Measurements from ENCODE around the gene MAP2K5. TPM values are rescaled to one million over a fixed set of nuclear protein-coding genes. Genes with fewer than 3 reads are reported as not detected.

MAP2K5 gene
- total RNA-seq, 1 donor from 2014 or later = 29.8 TPM

- H3K27ac Mint-ChIP-seq = no peak overlapping the region
- H3K9me3 Mint-ChIP-seq = no peaks in the 10 kb centered on the region
- no peak overlapping the region for H3K4me3 Mint-ChIP-seq
- H3K36me3 Mint-ChIP-seq = no peaks in the 10 kb centered on the region
- no peak for TF ChIP-seq CTCF (IDR thresholded peaks at IDR 0.05; ENCODE audit: unreplicated experiment)
- peaks cover 2% of the 10 kb centered on the region for H3K4me1 Mint-ChIP-seq
- peaks cover 6% of the 10 kb centered on the region for H3K27me3 Mint-ChIP-seq (ENCODE audit: low read depth)
- no peak for DNase-seq (ENCODE audit: low spot score in 2 of 2, unreplicated experiment in 2 of 2)
These were observed 235.3 kb downstream of the MAP2K5 start for GRCh38 chr15:67777773-67778172.

GRCh38 chr15:67778968-67779548 is 236.6 kb downstream of the MAP2K5 start:
- Mint-ChIP-seq H3K36me3 (peaks cover 4% of the 10 kb centered on the region), H3K4me3 (no peak overlapping the region), H3K9me3 (no peaks in the 10 kb centered on the region), H3K27ac (no peak overlapping the region), H3K27me3 (ENCODE audit: low read depth) (peaks cover 9% of the 10 kb centered on the region), H3K4me1 (peaks cover 2% of the 10 kb centered on the region)
- TF ChIP-seq CTCF (IDR thresholded peaks at IDR 0.05; ENCODE audit: unreplicated experiment) = no peak
- no peak for DNase-seq (ENCODE audit: low spot score in 2 of 2, unreplicated experiment in 2 of 2)

- Mint-ChIP-seq H3K36me3 (peaks cover 4% of the 10 kb centered on the region), H3K9me3 (no peaks in the 10 kb centered on the region), H3K4me1 (peaks cover 2% of the 10 kb centered on the region), H3K27me3 (ENCODE audit: low read depth) (peaks cover 9% of the 10 kb centered on the region), H3K4me3 (no peak overlapping the region), H3K27ac (no peak overlapping the region)
- DNase-seq (ENCODE audit: low spot score in 2 of 2, unreplicated experiment in 2 of 2) = no peak
- no peak for TF ChIP-seq CTCF (IDR thresholded peaks at IDR 0.05; ENCODE audit: unreplicated experiment)
These were observed 237.1 kb downstream of the MAP2K5 start for GRCh38 chr15:67779549-67780111.

- Mint-ChIP-seq H3K4me3 (no peak overlapping the region), H3K27ac (no peak overlapping the region), H3K9me3 (no peaks in the 10 kb centered on the region), H3K4me1 (peaks cover 2% of the 10 kb centered on the region), H3K27me3 (ENCODE audit: low read depth) (peaks cover 9% of the 10 kb centered on the region), H3K36me3 (peaks cover 4% of the 10 kb centered on the region)
- no peak for TF ChIP-seq CTCF (IDR thresholded peaks at IDR 0.05; ENCODE audit: unreplicated experiment)
- no peak for DNase-seq (ENCODE audit: low spot score in 2 of 2, unreplicated experiment in 2 of 2)
These were observed 238.6 kb downstream of the MAP2K5 start for GRCh38 chr15:67781061-67781460.

GRCh38 chr15:67781907-67782690 is 239.6 kb downstream of the MAP2K5 start:
- no peak for DNase-seq (ENCODE audit: low spot score in 2 of 2, unreplicated experiment in 2 of 2)
- Mint-ChIP-seq H3K27ac (no peak overlapping the region), H3K27me3 (ENCODE audit: low read depth) (peaks cover 9% of the 10 kb centered on the region), H3K4me1 (peaks cover 2% of the 10 kb centered on the region), H3K36me3 (peaks cover 4% of the 10 kb centered on the region), H3K9me3 (no peaks in the 10 kb centered on the region), H3K4me3 (no peak overlapping the region)
- TF ChIP-seq CTCF (IDR thresholded peaks at IDR 0.05; ENCODE audit: unreplicated experiment) = no peak
